Endothelial cell of umbilical vein (primary cell): Measurements from ENCODE around the gene ADH1C. TPM values are rescaled to one million over a fixed set of nuclear protein-coding genes. Genes with fewer than 3 reads are reported as not detected.

Experiments
- BruUV-seq: library from RNA; stranded (reverse); fragments of 400-500 nt; replicated peaks from 2 replicates; lab custom pipeline; 2021; lab: Mats Ljungman, UMichigan
- CTCF ChIA-PET: fragments of 300-600, 350-600 bp; sonication (Branson Sonifier 250); formaldehyde crosslinking; loops from one replicate; lab custom pipeline; 2021; ENCODE audit warnings: antibody characterized with exemption, inconsistent platforms; lab: Charles Lee
- POLR2A ChIA-PET: fragments of 300-600, 350-600 bp; sonication (Branson Sonifier 250); formaldehyde crosslinking; loops from one replicate; lab custom pipeline; 2021; ENCODE audit warnings: antibody characterized with exemption, inconsistent platforms; lab: Charles Lee
- DNase-seq: peaks from one replicate; pipeline ENCODE4 v3.0.0-alpha.2; 2011; ENCODE audit warnings: low read depth, low spot score
- FAIRE-seq: peaks from 2 replicates; lab custom pipeline; 2011; peaks lifted over from hg19 to GRCh38; lab: Jason Lieb, UNC
- H2AFZ ChIP-seq: 2 replicates; pipeline ENCODE4 v1.6.0; 2012; ENCODE audit warnings: low read depth, low read length, control low read depth, inconsistent platforms
- H3K27ac ChIP-seq: 2 replicates; pipeline ENCODE4 v1.5.1; 2011; ENCODE audit warnings: low read depth, mild to moderate bottlenecking, control low read depth, low read length, moderate library complexity; ENCODE audit not compliant: insufficient read depth
- H3K27me3 ChIP-seq, 2 experiments: 2 replicates each; pipeline versions ENCODE4 v1.6.0 to v1.6.1; 2011; ENCODE audit warnings: low read length in 2 of 2, mixed read lengths in 1 of 2; ENCODE audit not compliant: control insufficient read depth in 2 of 2, insufficient read depth in 2 of 2
- H3K36me3 ChIP-seq, 2 experiments: 2 replicates in 1 of 2; 3 replicates in 1 of 2; pipeline ENCODE4 v1.5.1; 2011; ENCODE audit warnings: low read length in 2 of 2, mild to moderate bottlenecking in 1 of 2, moderate library complexity in 1 of 2; ENCODE audit not compliant: control insufficient read depth in 2 of 2, insufficient read depth in 2 of 2; ENCODE audit errors: extremely low read depth in 1 of 2
- H3K4me1 ChIP-seq: 3 replicates; pipeline ENCODE4 v1.5.1; 2011; ENCODE audit warnings: mild to moderate bottlenecking, low read length; ENCODE audit not compliant: control insufficient read depth, insufficient read depth; ENCODE audit errors: extremely low read depth
- H3K4me2 ChIP-seq: 2 replicates; pipeline ENCODE4 v1.6.1; 2011; ENCODE audit warnings: low read length, control low read depth, mixed read lengths; ENCODE audit not compliant: insufficient read depth
- H3K4me3 ChIP-seq, 3 experiments: fragments of 200-600 bp in 1 of 3; sonication (generic), shearing (Covaris generic) in 1 of 3; replicated peaks in 1 of 3; 2 replicates each; pipeline ENCODE4 v1.5.1; 2011 to 2016; ENCODE audit warnings: control low read depth in 3 of 3, low read length in 3 of 3, mild to moderate bottlenecking in 2 of 3, inconsistent platforms in 1 of 3, low read depth in 1 of 3, moderate library complexity in 1 of 3; ENCODE audit not compliant: insufficient read depth in 1 of 3
- H3K79me2 ChIP-seq: 2 replicates; pipeline ENCODE4 v1.6.0; 2012; ENCODE audit warnings: low read length, inconsistent platforms; ENCODE audit not compliant: control insufficient read depth, insufficient read depth
- H3K9ac ChIP-seq: replicated peaks from 2 replicates; pipeline ENCODE3; 2011; ENCODE audit warnings: low read length, control low read depth; ENCODE audit not compliant: insufficient read depth; ENCODE audit errors: extremely low read depth
- H3K9me1 ChIP-seq: replicated peaks from 3 replicates; pipeline ENCODE4 v1.6.0; 2011; ENCODE audit warnings: mild to moderate bottlenecking, low read length; ENCODE audit not compliant: control insufficient read depth, insufficient read depth; ENCODE audit errors: extremely low read depth
- H3K9me3 ChIP-seq: replicated peaks from 2 replicates; pipeline ENCODE4 v1.5.1; 2012; ENCODE audit warnings: low read length, inconsistent platforms; ENCODE audit not compliant: control insufficient read depth, insufficient read depth
- H4K20me1 ChIP-seq: replicated peaks from 2 replicates; pipeline ENCODE3; 2011; ENCODE audit warnings: mild to moderate bottlenecking, low read length; ENCODE audit not compliant: control insufficient read depth, insufficient read depth; ENCODE audit errors: extremely low read depth
- CTCF ChIP-seq, 2 donors: IDR thresholded peaks; 1 replicate in 1 of 2; 2 replicates in 1 of 2; pipeline ENCODE4 v1.5.1; 2011; ENCODE audit warnings: low read length in 2 of 2, mild to moderate bottlenecking in 2 of 2, moderate library complexity in 2 of 2, control low read depth in 1 of 2, inconsistent platforms in 1 of 2, low read depth in 1 of 2; ENCODE audit not compliant: insufficient read depth in 1 of 2; ENCODE audit errors: extremely low read depth in 1 of 2
- EZH2 ChIP-seq: IDR thresholded peaks from 2 replicates; pipeline ENCODE4 v1.6.1; 2012; ENCODE audit warnings: borderline replicate concordance, low read depth, mild to moderate bottlenecking, moderate library complexity, low read length, inconsistent platforms; ENCODE audit not compliant: severe bottlenecking
- FOS ChIP-seq: IDR thresholded peaks from 2 replicates; pipeline ENCODE4 v1.6.1; 2011; ENCODE audit warnings: mild to moderate bottlenecking, low read length, moderate library complexity, borderline replicate concordance; ENCODE audit not compliant: insufficient read depth
- GATA2 ChIP-seq: IDR thresholded peaks from 2 replicates; pipeline ENCODE4 v1.7.0; 2011; ENCODE audit warnings: low read depth, mild to moderate bottlenecking, moderate library complexity, mixed read lengths, low read length; ENCODE audit not compliant: insufficient read length, insufficient read depth
- JUN ChIP-seq: IDR thresholded peaks from 2 replicates; pipeline ENCODE4 v1.6.1; 2011; ENCODE audit warnings: borderline replicate concordance, low read depth; ENCODE audit not compliant: insufficient read length, insufficient read depth
- MAX ChIP-seq: IDR thresholded peaks from 2 replicates; pipeline ENCODE4 v1.6.1; 2011; ENCODE audit not compliant: insufficient read depth, insufficient read length
- MYC ChIP-seq: IDR thresholded peaks from one replicate; pipeline ENCODE4 v1.6.1; 2011; ENCODE audit warnings: mild to moderate bottlenecking, low read depth, low read length
- POLR2A ChIP-seq: IDR thresholded peaks from 2 replicates; pipeline ENCODE4 v1.6.1; 2012; ENCODE audit warnings: low read depth, mild to moderate bottlenecking, control low read depth, low read length
- POLR2AphosphoS5 ChIP-seq: IDR thresholded peaks from 2 replicates; pipeline ENCODE4 v1.6.1; 2012; ENCODE audit warnings: low read depth, mild to moderate bottlenecking, control low read depth, low read length, moderate library complexity; ENCODE audit not compliant: insufficient read depth
- dilution Hi-C: fragments of 300-500 bp; cut with MboI; formaldehyde crosslinking; loops from one replicate; pipeline ENCODE4 v1.15.0; 2019; ENCODE audit warnings: low sequenced_read_pairs; ENCODE audit not compliant: extremely low pct_ligation_motif_present
- intact Hi-C: fragments of 100-400 bp; cut with micrococcal nuclease; formaldehyde crosslinking; loops from one replicate; pipeline ENCODE4 v1.10.0; 2022
- polyA plus RNA-seq, 4 experiments: library from polyadenylated mRNA; depleted of rRNA in 3 of 4; stranded (reverse) in 3 of 4; unstranded in 1 of 4; fragments of >200 nt; gene quantifications; 2 replicates each; pipeline versions ENCODE4 v1.2.1 to v1.2.3, GENCODE V29; 2011 to 2012; ENCODE audit warnings: missing spikeins in 1 of 4
- total RNA-seq: library from RNA; stranded (reverse); gene quantifications from 2 replicates; pipeline ENCODE4 v1.2.3, GENCODE V29; 2021

The ADH1C gene
- total and polyA plus RNA-seq, 2 donors (not counting 3 experiments of a cell fraction or from before 2014, with no cell fraction given), result not detected

GRCh38 chr4:99351487-99351886, 1.1 kb downstream of the ADH1C start:
- no peak for DNase-seq
- POLR2A ChIA-PET, result no interaction called here
- Histone ChIP-seq H3K4me1 (no peaks in the 10 kb centered on the region), H3K36me3 (no peaks in the 10 kb centered on the region), H3K4me2 (no peak overlapping the region), H3K27ac (no peak overlapping the region), H3K9me1 (no peaks in the 10 kb centered on the region), H4K20me1 (no peaks in the 10 kb centered on the region), H3K27me3 (no peaks in the 10 kb centered on the region), H3K79me2 (no peaks in the 10 kb centered on the region), H3K4me3 (no peak overlapping the region), H3K9ac (no peak overlapping the region), H3K9me3 (no peaks in the 10 kb centered on the region), H2AFZ (no peak overlapping the region)
- TF ChIP-seq MYC (no peak), MAX (no peak), GATA2 (no peak), FOS (no peak), POLR2A (no peak), CTCF (IDR thresholded peaks at IDR 0.05; ENCODE audit: extremely low read depth in 1 of 2, insufficient read depth in 1 of 2, low read depth in 1 of 2, low read length in 2 of 2) (no peak), EZH2 (no peak), JUN (no peak), POLR2AphosphoS5 (no peak)
- no TSS peak for BruUV-seq
- FAIRE-seq, result no peak
- intact Hi-C loops (no loop called here), dilution Hi-C loops (no loop called here)
- CTCF ChIA-PET, result no interaction called here
